Measurements from ENCODE around the gene PLAAT2. TPM values are rescaled to one million over a fixed set of nuclear protein-coding genes. Genes with fewer than 3 reads are reported as not detected.

Gene PLAAT2
- total and polyA plus RNA-seq, 2 of the 13 experiments (the other 11 are each of a cell fraction or from before 2014, with no cell fraction given) = 0.22 TPM; not detected in 1

GRCh38 chr11:63583357-63583677 lies 20.1 kb upstream of the PLAAT2 start (continued):
- TF ChIP-seq CERS6 (CRISPR knock-in tag; IDR thresholded peaks at IDR 0.05) (no peak), THYN1 (CRISPR knock-in tag; IDR thresholded peaks at IDR 0.05; ENCODE audit: borderline replicate concordance, low read depth) (no peak), TRIM24 (CRISPR knock-in tag; IDR thresholded peaks at IDR 0.05) (no peak), ZNF615 (CRISPR knock-in tag; IDR thresholded peaks at IDR 0.05; ENCODE audit: borderline replicate concordance) (no peak), CEBPB (IDR thresholded peaks at IDR 0.05; ENCODE audit: borderline replicate concordance, low read depth, low read length) (0 out of 2 replicates have a peak, but pooled peaks have one; percentile 17), PHB2 (IDR thresholded peaks at IDR 0.05; ENCODE audit: partially characterized antibody) (no peak), JUND (CRISPR knock-in tag; IDR thresholded peaks at IDR 0.05) (no peak), ZNF547 (CRISPR knock-in tag; IDR thresholded peaks at IDR 0.05) (no peak), ZNF598 (CRISPR knock-in tag; IDR thresholded peaks at IDR 0.05; ENCODE audit: borderline replicate concordance) (no peak), ZBTB42 (CRISPR knock-in tag; IDR thresholded peaks at IDR 0.05) (no peak), SKI (IDR thresholded peaks at IDR 0.05; ENCODE audit: partially characterized antibody) (no peak), FOXA3 (CRISPR knock-in tag; IDR thresholded peaks at IDR 0.05) (peak; percentile 36; the same call in 1 of the 2 replicates), GATAD2A (CRISPR knock-in tag; IDR thresholded peaks at IDR 0.05) (peak; percentile 60; the same call in 1 of the 2 replicates), ZNF652 (CRISPR knock-in tag; IDR thresholded peaks at IDR 0.05; ENCODE audit: borderline replicate concordance, low read depth) (no peak), CBFB (CRISPR knock-in tag; IDR thresholded peaks at IDR 0.05) (no peak), ARID5B (CRISPR knock-in tag; IDR thresholded peaks at IDR 0.05) (peak; percentile 25; the same call in 1 of the 2 replicates), ZUFSP (CRISPR knock-in tag; IDR thresholded peaks at IDR 0.05; ENCODE audit: borderline replicate concordance) (no peak), EP300 (IDR thresholded peaks at IDR 0.05; ENCODE audit: low read depth in 2 of 2, low read length in 2 of 2) (0 out of 4 replicates have a peak, but pooled peaks of 1 of the 2 experiments have one; percentile 21), EP300 (CRISPR knock-in tag; IDR thresholded peaks at IDR 0.05; ENCODE audit: borderline replicate concordance) (no peak), TOE1 (CRISPR knock-in tag; IDR thresholded peaks at IDR 0.05) (no peak), SOX6 (IDR thresholded peaks at IDR 0.05) (no peak), SOX6 (CRISPR knock-in tag; IDR thresholded peaks at IDR 0.05) (peak; percentile 84), HMG20A (CRISPR knock-in tag; IDR thresholded peaks at IDR 0.05; ENCODE audit: borderline replicate concordance) (peak; percentile 27; the same call in 1 of the 2 replicates), ZNF674 (CRISPR knock-in tag; IDR thresholded peaks at IDR 0.05; ENCODE audit: low read depth) (no peak), ELK4 (CRISPR knock-in tag; IDR thresholded peaks at IDR 0.05; ENCODE audit: borderline replicate concordance) (no peak)
